H9 (cell line): ENCODE measurements around the gene TYRO3. TPM values are rescaled to one million over a fixed set of nuclear protein-coding genes. Genes with fewer than 3 reads are reported as not detected.
A peak's percentile ranks its signal among the peaks of the same experiment; 100 is the strongest.

Source experiments
- DNase-seq: peaks from one replicate; pipeline ENCODE4 v3.0.0-alpha.2; 2017
- H2AFZ ChIP-seq: one replicate; pipeline ENCODE4 v1.6.1; 2013; ENCODE audit warnings: mild to moderate bottlenecking, low read length, control low read depth, moderate library complexity
- H2AK5ac ChIP-seq: 2 replicates; pipeline ENCODE4 v1.6.1; 2013; ENCODE audit warnings: low read length, control low read depth, mixed read lengths; ENCODE audit not compliant: insufficient read length
- H2BK120ac ChIP-seq: one replicate; pipeline ENCODE4 v1.6.1; 2013; ENCODE audit warnings: low read depth, mild to moderate bottlenecking, low read length, control low read depth, inconsistent platforms; ENCODE audit not compliant: poor library complexity, severe bottlenecking
- H2BK12ac ChIP-seq: 2 replicates; pipeline ENCODE4 v1.6.1; 2013; ENCODE audit warnings: low read length, control low read depth, mixed read lengths, low read depth; ENCODE audit not compliant: insufficient read length
- H2BK15ac ChIP-seq: 2 replicates; pipeline ENCODE4 v1.6.1; 2013; ENCODE audit warnings: low read depth, low read length, control low read depth
- H2BK20ac ChIP-seq: one replicate; pipeline ENCODE4 v1.6.1; 2013; ENCODE audit warnings: low read depth, mild to moderate bottlenecking, low read length, control low read depth, inconsistent platforms; ENCODE audit not compliant: poor library complexity, severe bottlenecking
- H2BK5ac ChIP-seq: 2 replicates; pipeline ENCODE4 v1.6.1; 2013; ENCODE audit warnings: low read length, control low read depth, mixed read lengths; ENCODE audit not compliant: insufficient read length
- H3K14ac ChIP-seq: 2 replicates; pipeline ENCODE4 v1.6.1; 2013; ENCODE audit warnings: low read length, control low read depth; ENCODE audit not compliant: insufficient read depth
- H3K18ac ChIP-seq: 2 replicates; pipeline ENCODE4 v1.6.1; 2013; ENCODE audit warnings: low read depth, mild to moderate bottlenecking, mixed read lengths, low read length, control low read depth; ENCODE audit not compliant: insufficient read length
- H3K23ac ChIP-seq: 2 replicates; pipeline ENCODE4 v1.6.1; 2013; ENCODE audit warnings: low read length, control low read depth, mixed read lengths, low read depth; ENCODE audit not compliant: insufficient read length
- H3K23me2 ChIP-seq: 2 replicates; pipeline ENCODE4 v1.6.1; 2013; ENCODE audit warnings: low read depth, mild to moderate bottlenecking, mixed read lengths, low read length, control low read depth; ENCODE audit not compliant: insufficient read length, poor library complexity, severe bottlenecking
- H3K27ac ChIP-seq: 2 replicates; pipeline ENCODE4 v1.5.1; 2013; ENCODE audit warnings: low read length, control low read depth, mixed read lengths, low read depth; ENCODE audit not compliant: insufficient read length
- H3K27me3 ChIP-seq: 2 replicates; pipeline ENCODE4 v1.6.1; 2013; ENCODE audit warnings: low read length, control low read depth, inconsistent platforms; ENCODE audit not compliant: insufficient read depth
- H3K4ac ChIP-seq: 2 replicates; pipeline ENCODE4 v1.6.1; 2013; ENCODE audit warnings: low read depth, mild to moderate bottlenecking, control low read depth, inconsistent platforms, low read length, moderate library complexity
- H3K4me1 ChIP-seq: 2 replicates; pipeline ENCODE4 v1.6.1; 2013; ENCODE audit warnings: low read length, control low read depth, inconsistent platforms; ENCODE audit not compliant: insufficient read depth
- H3K4me2 ChIP-seq: 2 replicates; pipeline ENCODE4 v1.6.1; 2013; ENCODE audit warnings: low read length, control low read depth, mixed read lengths; ENCODE audit not compliant: insufficient read length, insufficient read depth
- H3K56ac ChIP-seq: 2 replicates; pipeline ENCODE4 v1.6.1; 2013; ENCODE audit warnings: low read depth, mild to moderate bottlenecking, mixed read lengths, low read length, control low read depth; ENCODE audit not compliant: insufficient read length
- H3K79me1 ChIP-seq: 2 replicates; pipeline ENCODE4 v1.6.1; 2013; ENCODE audit warnings: low read depth, mild to moderate bottlenecking, moderate library complexity, low read length, control low read depth, inconsistent platforms; ENCODE audit not compliant: insufficient read depth, poor library complexity, severe bottlenecking
- H3K79me2 ChIP-seq: 2 replicates; pipeline ENCODE4 v1.6.1; 2013; ENCODE audit warnings: low read length, control low read depth, inconsistent platforms; ENCODE audit not compliant: insufficient read depth
- H3K9ac ChIP-seq: 2 replicates; pipeline ENCODE4 v1.6.1; 2013; ENCODE audit warnings: low read length, control low read depth, mixed read lengths; ENCODE audit not compliant: insufficient read length; ENCODE audit errors: extremely low read depth
- H3K9me3 ChIP-seq: one replicate; pipeline ENCODE4 v1.6.1; 2013; ENCODE audit warnings: low read depth, low read length, inconsistent platforms; ENCODE audit not compliant: control insufficient read depth
- H3T11ph ChIP-seq: one replicate; pipeline ENCODE4 v1.6.1; 2013; ENCODE audit warnings: mild to moderate bottlenecking, low read length, control low read depth, inconsistent platforms
- H4K20me1 ChIP-seq: one replicate; pipeline ENCODE4 v1.6.1; 2013; ENCODE audit not compliant: control insufficient read depth, insufficient read length, insufficient read depth
- H4K5ac ChIP-seq: 2 replicates; pipeline ENCODE4 v1.6.1; 2013; ENCODE audit warnings: low read depth, mild to moderate bottlenecking, mixed read lengths, low read length, control low read depth; ENCODE audit not compliant: insufficient read length
- H4K8ac ChIP-seq: replicated peaks from 2 replicates; pipeline ENCODE4 v1.6.1; 2013; ENCODE audit warnings: low read length, control low read depth, mixed read lengths, low read depth; ENCODE audit not compliant: insufficient read length
- H4K91ac ChIP-seq: 2 replicates; pipeline ENCODE4 v1.6.1; 2013; ENCODE audit warnings: low read depth, mild to moderate bottlenecking, moderate library complexity, mixed read lengths, low read length, control low read depth; ENCODE audit not compliant: insufficient read length
- H3K27ac Mint-ChIP-seq, 3 experiments: 2 replicates in 2 of 3; 3 replicates in 1 of 3; pipeline ENCODE4 v1.8.0; 2020 to 2021; ENCODE audit warnings: mixed read lengths in 3 of 3, mild to moderate bottlenecking in 1 of 3, moderate library complexity in 1 of 3
- H3K27me3 Mint-ChIP-seq: 2 replicates; pipeline ENCODE4 v1.8.0; 2021; ENCODE audit warnings: low read depth, mild to moderate bottlenecking, moderate library complexity, mixed read lengths
- H3K36me3 Mint-ChIP-seq, 3 experiments: 2 replicates in 2 of 3; 3 replicates in 1 of 3; pipeline ENCODE4 v1.8.0; 2020 to 2021; ENCODE audit warnings: low read depth in 3 of 3, mixed read lengths in 3 of 3; ENCODE audit not compliant: insufficient read depth in 1 of 3
- H3K4me1 Mint-ChIP-seq, 2 experiments: 2 replicates each; pipeline ENCODE4 v1.8.0; 2020; ENCODE audit warnings: mixed read lengths in 2 of 2
- H3K4me3 Mint-ChIP-seq, 2 experiments: 2 replicates in 1 of 2; 3 replicates in 1 of 2; pipeline ENCODE4 v1.8.0; 2020 to 2021; ENCODE audit warnings: mild to moderate bottlenecking in 2 of 2, mixed read lengths in 2 of 2, moderate library complexity in 1 of 2
- H3K9me3 Mint-ChIP-seq, 2 experiments: 2 replicates in 1 of 2; 3 replicates in 1 of 2; pipeline ENCODE4 v1.8.0; 2020; ENCODE audit warnings: mild to moderate bottlenecking in 2 of 2, mixed read lengths in 2 of 2, moderate library complexity in 1 of 2
- WGBS: extraction: QIAGEN DNeasy Blood & Tissue Kit; methylation state at CpG from one replicate; pipeline ENCODE4 v1.1.7; 2013; ENCODE audit warnings: missing lambda C conversion rate, low lambda C conversion rate, mixed read lengths; ENCODE audit not compliant: insufficient read length; ENCODE audit errors: extremely low coverage; 5-methylcytosine and 5-hydroxymethylcytosine counted together
- total RNA-seq: library from RNA; stranded (reverse); gene quantifications from 2 replicates; pipeline ENCODE4 v1.2.1, GENCODE V29; 2021
- TF ChIP-seq, protein P1 (sequence below): fragments of 200-600 bp; sonication (generic); conservative IDR thresholded peaks from 3 replicates; pipeline ENCODE4 v1.8.0; 2021; ENCODE audit warnings: antibody characterized with exemption, mild to moderate bottlenecking

The TYRO3 gene
- total RNA-seq, 1 experiment from 2014 or later = 124 TPM

DNA sequence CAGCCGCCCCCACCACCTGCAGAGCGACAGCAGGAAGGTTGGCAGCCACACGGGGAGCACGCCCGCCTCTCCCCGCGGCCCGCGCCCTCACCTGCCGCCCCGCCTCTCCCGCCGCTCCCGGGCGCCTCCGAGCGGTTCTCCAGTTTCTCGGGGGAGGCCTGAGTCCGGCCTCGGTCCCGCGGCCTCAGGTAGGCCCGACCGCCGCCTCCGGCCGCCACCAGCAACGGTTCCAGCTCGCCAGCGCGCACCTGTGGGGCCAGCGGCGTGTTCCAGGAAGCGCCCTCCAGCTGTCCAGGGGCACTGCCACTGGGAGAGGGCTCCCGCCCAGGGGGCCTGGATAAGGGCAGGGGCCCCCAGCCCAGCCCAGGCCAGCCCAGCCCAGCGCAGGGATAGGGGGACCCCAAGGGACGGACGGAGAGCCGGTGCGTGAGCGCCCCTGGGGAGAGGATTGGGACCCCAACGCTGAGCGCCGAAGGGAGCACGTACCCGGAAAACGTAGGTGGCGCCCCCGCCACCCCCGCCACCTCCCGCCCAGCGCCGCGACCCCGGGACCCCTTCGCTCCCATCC lies 47.6 kb upstream of the TYRO3 start:
- Mint-ChIP-seq H3K4me1 (peaks cover 23 to 27% of the 10 kb centered on the region in 2 experiments), H3K27ac (no peak overlapping the region), H3K36me3 (peaks cover 2 to 4% (median 2%) of the 10 kb centered on the region in 3 experiments; a peak in 6 of 7 replicates), H3K4me3 (peak overlapping the region; percentile 8 to 9; a peak in 1 of 5 replicates), H3K9me3 (no peaks in the 10 kb centered on the region; a peak in 1 of 5 replicates), H3K27me3 (peaks cover 87% of the 10 kb centered on the region)
- Histone ChIP-seq H4K8ac (no peak overlapping the region), H3K23ac (no peak overlapping the region), H3K23me2 (peaks cover 11% of the 10 kb centered on the region), H4K20me1 (no peaks in the 10 kb centered on the region), H4K5ac (no peak overlapping the region), H3K27me3 (peaks cover 30% of the 10 kb centered on the region), H3K9me3 (no peaks in the 10 kb centered on the region), H3K27ac (no peak overlapping the region), H3K79me2 (no peaks in the 10 kb centered on the region), H3K56ac (no peak overlapping the region), H2BK120ac (no peak overlapping the region), H3T11ph (no peak overlapping the region), H2AFZ (no peak overlapping the region), H3K4ac (no peak overlapping the region), H4K91ac (no peak overlapping the region), H2BK20ac (no peak overlapping the region), H2BK12ac (no peak overlapping the region), H3K4me2 (peak overlapping the region; percentile 87), H2BK5ac (no peak overlapping the region), H3K18ac (no peak overlapping the region), H3K4me1 (no peaks in the 10 kb centered on the region), H2AK5ac (no peak overlapping the region), H3K9ac (no peak overlapping the region), H3K14ac (no peak overlapping the region; the same call in 1 of the 2 replicates), H2BK15ac (no peak overlapping the region), H3K79me1 (no peaks in the 10 kb centered on the region)
- peak; percentile 52 for DNase-seq
- TF ChIP-seq, protein P1, sequence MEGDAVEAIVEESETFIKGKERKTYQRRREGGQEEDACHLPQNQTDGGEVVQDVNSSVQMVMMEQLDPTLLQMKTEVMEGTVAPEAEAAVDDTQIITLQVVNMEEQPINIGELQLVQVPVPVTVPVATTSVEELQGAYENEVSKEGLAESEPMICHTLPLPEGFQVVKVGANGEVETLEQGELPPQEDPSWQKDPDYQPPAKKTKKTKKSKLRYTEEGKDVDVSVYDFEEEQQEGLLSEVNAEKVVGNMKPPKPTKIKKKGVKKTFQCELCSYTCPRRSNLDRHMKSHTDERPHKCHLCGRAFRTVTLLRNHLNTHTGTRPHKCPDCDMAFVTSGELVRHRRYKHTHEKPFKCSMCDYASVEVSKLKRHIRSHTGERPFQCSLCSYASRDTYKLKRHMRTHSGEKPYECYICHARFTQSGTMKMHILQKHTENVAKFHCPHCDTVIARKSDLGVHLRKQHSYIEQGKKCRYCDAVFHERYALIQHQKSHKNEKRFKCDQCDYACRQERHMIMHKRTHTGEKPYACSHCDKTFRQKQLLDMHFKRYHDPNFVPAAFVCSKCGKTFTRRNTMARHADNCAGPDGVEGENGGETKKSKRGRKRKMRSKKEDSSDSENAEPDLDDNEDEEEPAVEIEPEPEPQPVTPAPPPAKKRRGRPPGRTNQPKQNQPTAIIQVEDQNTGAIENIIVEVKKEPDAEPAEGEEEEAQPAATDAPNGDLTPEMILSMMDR = no peak; the same call in 2 of the 3 replicates
- WGBS = no CpG with 5 or more reads among the region's 56 CpGs
